Gastrocnemius medialis (tissue), 4 donors: ENCODE data around the gene LCLAT1. TPM values are rescaled to one million over a fixed set of nuclear protein-coding genes. Genes with fewer than 3 reads are reported as not detected.

Experiments
- ATAC-seq, 2 donors: fragments of 150-250 bp; one replicate each; pipeline ENCODE4 v1.9.1; 2016
- DNase-seq, 2 donors: peaks; one replicate each; pipeline ENCODE4 v3.0.0-alpha.2; 2019
- H3K27ac ChIP-seq, 4 donors: fragments of 200-600 bp; sonication (generic); 1 replicate in 1 of 4; 2 replicates in 3 of 4; pipeline ENCODE4 v1.5.1; 2016 to 2018; ENCODE audit warnings: mild to moderate bottlenecking in 2 of 4, moderate library complexity in 1 of 4
- H3K27me3 ChIP-seq, 3 donors: fragments of 200-600 bp; sonication (generic) in 2 of 3; 1 replicate in 1 of 3; 2 replicates in 2 of 3; pipeline versions ENCODE4 v1.5.1 to v1.6.0; 2016 to 2019; ENCODE audit warnings: mild to moderate bottlenecking in 1 of 3, moderate library complexity in 1 of 3
- H3K36me3 ChIP-seq, 2 donors: fragments of 200-600 bp; sonication (generic) in 1 of 2; one replicate each; pipeline ENCODE4 v1.5.1; 2017 to 2018
- H3K4me1 ChIP-seq, 2 donors: fragments of 200-600 bp; sonication (generic) in 1 of 2; one replicate each; pipeline ENCODE4 v1.5.1; 2016 to 2017; ENCODE audit warnings: mild to moderate bottlenecking in 2 of 2
- H3K4me3 ChIP-seq, 4 donors: fragments of 200-600 bp; sonication (generic) in 3 of 4; 1 replicate in 1 of 4; 2 replicates in 3 of 4; pipeline ENCODE4 v1.5.1; 2016 to 2019; ENCODE audit warnings: mild to moderate bottlenecking in 2 of 4
- H3K9me3 ChIP-seq, 3 donors: fragments of 200-600 bp; sonication (generic) in 2 of 3; 1 replicate in 1 of 3; 2 replicates in 2 of 3; pipeline ENCODE4 v1.5.1; 2016 to 2019
- CTCF ChIP-seq, 5 experiments: fragments of 450-650 bp in 3 of 5; fragments of 200-600 bp in 2 of 5; sonication (generic) in 2 of 5; IDR thresholded peaks in 4 of 5; conservative IDR thresholded peaks in 1 of 5; 1 replicate in 4 of 5; 2 replicates in 1 of 5; pipeline ENCODE4 v1.5.1; 2016 to 2019; ENCODE audit warnings: antibody characterized with exemption in 5 of 5, mild to moderate bottlenecking in 3 of 5, moderate library complexity in 3 of 5
- POLR2A ChIP-seq, 2 donors: fragments of 450-650 bp; IDR thresholded peaks; one replicate each; pipeline ENCODE4 v1.6.1; 2017; ENCODE audit warnings: antibody characterized with exemption in 2 of 2, mild to moderate bottlenecking in 2 of 2, moderate library complexity in 2 of 2
- in situ Hi-C, 4 donors: fragments of 200-750 bp; cut with MboI; loops; one replicate each; pipeline versions ENCODE4 v1.15.0 to v1.8.0; 2017; ENCODE audit warnings: low sequenced_read_pairs in 4 of 4
- intact Hi-C: fragments of 100-400 bp; cut with DNase I; formaldehyde crosslinking; loops from one replicate; pipeline ENCODE4 v1.15.1; 2023; ENCODE audit warnings: low total_unique reads
- total RNA-seq, 4 donors: library from RNA; depleted of rRNA; stranded (reverse); fragments of >200 nt; gene quantifications; one replicate each; pipeline versions ENCODE4 v1.1.0 to v1.2.3, GENCODE V29; 2016

The LCLAT1 gene
- total RNA-seq, 4 donors from 2014 or later, result 4.3 to 14.5 (median 11.3) TPM

GRCh38 chr2:30626397-30626796 lies 179.4 kb downstream of the LCLAT1 start:
- Histone ChIP-seq H3K27me3 (no peaks in the 10 kb centered on the region), H3K27ac (no peak overlapping the region), H3K9me3 (no peaks in the 10 kb centered on the region), H3K4me1 (peaks cover 0 to 8% of the 10 kb centered on the region in 2 donors), H3K4me3 (no peak overlapping the region), H3K36me3 (no peaks in the 10 kb centered on the region)
- DNase-seq, result no peak
- in situ Hi-C loops (no loop called here), intact Hi-C loops (no loop called here)
- ATAC-seq, result no peak
- no peak for TF ChIP-seq CTCF (IDR thresholded peaks at IDR 0.05 in 4 of 5, conservative IDR thresholded peaks at IDR 0.05 in 1 of 5)
- no peak for TF ChIP-seq POLR2A (IDR thresholded peaks at IDR 0.05)

- Histone ChIP-seq H3K4me3 (no peak overlapping the region), H3K9me3 (no peaks in the 10 kb centered on the region), H3K36me3 (no peaks in the 10 kb centered on the region), H3K27ac (no peak overlapping the region), H3K4me1 (peaks cover 0 to 9% of the 10 kb centered on the region in 2 donors), H3K27me3 (no peaks in the 10 kb centered on the region)
- in situ Hi-C loops (no loop called here), intact Hi-C loops (no loop called here)
- no peak for ATAC-seq
- no peak for TF ChIP-seq POLR2A (IDR thresholded peaks at IDR 0.05)
- no peak for TF ChIP-seq CTCF (IDR thresholded peaks at IDR 0.05 in 4 of 5, conservative IDR thresholded peaks at IDR 0.05 in 1 of 5)
- DNase-seq, result no peak
These were observed 180.1 kb downstream of the LCLAT1 start for GRCh38 chr2:30627151-30627550.

- H3K27ac ChIP-seq, result no peak overlapping the region
- H3K4me1 ChIP-seq, result peaks cover 0 to 9% of the 10 kb centered on the region in 2 donors
- peak in 1 of 2 donors; percentile 69 for ATAC-seq
- H3K4me3 ChIP-seq, result no peak overlapping the region
- no peak for TF ChIP-seq POLR2A (IDR thresholded peaks at IDR 0.05)
- TF ChIP-seq CTCF (IDR thresholded peaks at IDR 0.05 in 4 of 5, conservative IDR thresholded peaks at IDR 0.05 in 1 of 5), result no peak
- no peaks in the 10 kb centered on the region for H3K36me3 ChIP-seq
- no peaks in the 10 kb centered on the region for H3K9me3 ChIP-seq
- in situ Hi-C loops (no loop called here), intact Hi-C loops (no loop called here)
- no peak for DNase-seq
- no peaks in the 10 kb centered on the region for H3K27me3 ChIP-seq
These were observed 181.3 kb downstream of the LCLAT1 start for GRCh38 chr2:30628341-30628740.

GRCh38 chr2:30629866-30630265 lies 182.8 kb downstream of the LCLAT1 start:
- peaks cover 0 to 9% of the 10 kb centered on the region in 2 donors for H3K4me1 ChIP-seq
- in situ Hi-C loops (no loop called here), intact Hi-C loops (no loop called here)
- H3K27me3 ChIP-seq, result no peaks in the 10 kb centered on the region
- DNase-seq, result no peak
- H3K4me3 ChIP-seq, result no peak overlapping the region
- H3K36me3 ChIP-seq, result no peaks in the 10 kb centered on the region
- H3K27ac ChIP-seq, result no peak overlapping the region
- no peaks in the 10 kb centered on the region for H3K9me3 ChIP-seq
- no peak for TF ChIP-seq POLR2A (IDR thresholded peaks at IDR 0.05)
- no peak for TF ChIP-seq CTCF (IDR thresholded peaks at IDR 0.05 in 4 of 5, conservative IDR thresholded peaks at IDR 0.05 in 1 of 5)
- ATAC-seq, result no peak

- H3K36me3 ChIP-seq, result no peaks in the 10 kb centered on the region
- ATAC-seq (peak; percentile 20 to 49), DNase-seq (no peak)
- H3K27me3 ChIP-seq, result no peaks in the 10 kb centered on the region
- TF ChIP-seq CTCF (IDR thresholded peaks at IDR 0.05 in 4 of 5, conservative IDR thresholded peaks at IDR 0.05 in 1 of 5) (no peak), POLR2A (IDR thresholded peaks at IDR 0.05) (no peak)
- in situ Hi-C loops, result no loop called here
- H3K27ac ChIP-seq, result no peak overlapping the region
- intact Hi-C loops, result no loop called here
- no peaks in the 10 kb centered on the region for H3K9me3 ChIP-seq
- peaks cover 0 to 9% of the 10 kb centered on the region in 2 donors for H3K4me1 ChIP-seq
- no peak overlapping the region for H3K4me3 ChIP-seq
These were observed 184.1 kb downstream of the LCLAT1 start for GRCh38 chr2:30631051-30631671.
